HCT116 (cell line): ENCODE measurements around the gene CT47A1. TPM values are rescaled to one million over a fixed set of nuclear protein-coding genes. Genes with fewer than 3 reads are reported as not detected.
"Not testable (repeated sequence)": the region's sequence is repeated elsewhere in the genome, so short reads cannot be mapped to it uniquely, and the experiment has no call there.

Experiments
- ATAC-seq: fragments of 200-7000 bp; cut with Tn5 transposase; 2 replicates; pipeline ENCODE4 v1.9.1; 2020; ENCODE audit warnings: mild to moderate bottlenecking, moderate library complexity
- BruUV-seq: library from RNA; stranded (reverse); fragments of 400-500 nt; replicated peaks from 2 replicates; lab custom pipeline; 2021; lab: Mats Ljungman, UMichigan
- CTCF ChIA-PET: fragments of 300-600 bp; sonication (Branson Sonifier 250); formaldehyde crosslinking; loops from one replicate; lab custom pipeline; 2021; ENCODE audit warnings: antibody characterized with exemption; lab: Charles Lee
- POLR2A ChIA-PET: fragments of 300-600, 350-600 bp; sonication (Branson Sonifier 250); formaldehyde crosslinking; loops from one replicate; lab custom pipeline; 2021; ENCODE audit warnings: antibody characterized with exemption; lab: Charles Lee
- RAD21 ChIA-PET, 2 experiments: fragments of 300-600 bp; sonication (Branson Sonifier 250); formaldehyde crosslinking; loops; one replicate each; lab custom pipeline; 2023; ENCODE audit warnings: low total read pairs in 2 of 2; ENCODE audit not compliant: uncharacterized antibody in 2 of 2, unreplicated experiment in 2 of 2, low non-redundant PET in 1 of 2; lab: Charles Lee
- DNase-seq: peaks from one replicate; pipeline ENCODE4 v3.0.0-alpha.2; 2010; ENCODE audit warnings: low read depth, low spot score
- H2AFZ ChIP-seq: fragments of 200-600 bp; shearing (Covaris generic), sonication (generic); 2 replicates; pipeline ENCODE4 v1.6.1; 2017; ENCODE audit warnings: low read depth, mixed run types, mixed read lengths, antibody characterized with exemption, low read length; ENCODE audit not compliant: poor library complexity, severe bottlenecking
- H3K27ac ChIP-seq: 2 replicates; pipeline ENCODE4 v1.5.1; 2012; ENCODE audit warnings: low read depth, low read length
- H3K27me3 ChIP-seq: fragments of 200-600 bp; sonication (generic); 2 replicates; pipeline ENCODE4 v1.6.1; 2016; ENCODE audit warnings: mixed run types, low read length, mixed read lengths; ENCODE audit not compliant: insufficient read depth
- H3K36me3 ChIP-seq, 2 experiments: fragments of 200-500 bp in 1 of 2; fragments of 200-600 bp in 1 of 2; sonication (Bioruptor generic) in 1 of 2; sonication (generic) in 1 of 2; 2 replicates each; pipeline versions ENCODE4 v1.5.1 to v1.6.1; 2014 to 2016; ENCODE audit warnings: low read length in 2 of 2, inconsistent platforms in 1 of 2, mixed read lengths in 1 of 2, mixed run types in 1 of 2; ENCODE audit not compliant: insufficient read depth in 2 of 2, control insufficient read depth in 1 of 2
- H3K4me1 ChIP-seq, 2 experiments: fragments of 200-600 bp in 1 of 2; sonication (generic) in 1 of 2; 2 replicates each; pipeline versions ENCODE4 v1.5.1 to v1.6.1; 2012 to 2017; ENCODE audit warnings: low read length in 2 of 2, inconsistent platforms in 1 of 2, mild to moderate bottlenecking in 1 of 2, mixed read lengths in 1 of 2, mixed run types in 1 of 2, moderate library complexity in 1 of 2; ENCODE audit not compliant: insufficient read depth in 2 of 2, control insufficient read depth in 1 of 2
- H3K4me2 ChIP-seq: fragments of 200-600 bp; sonication (generic); 2 replicates; pipeline ENCODE4 v1.6.1; 2017; ENCODE audit warnings: mixed run types, low read length, mixed read lengths
- H3K4me3 ChIP-seq, 2 experiments: fragments of 200-600 bp in 1 of 2; sonication (generic) in 1 of 2; replicated peaks in 1 of 2; 2 replicates each; pipeline ENCODE4 v1.5.1; 2011 to 2016; ENCODE audit warnings: low read length in 2 of 2, control low read depth in 1 of 2, low read depth in 1 of 2, mild to moderate bottlenecking in 1 of 2, mixed read lengths in 1 of 2, mixed run types in 1 of 2
- H3K79me2 ChIP-seq: fragments of 200-600 bp; sonication (generic); 2 replicates; pipeline ENCODE4 v1.6.1; 2017; ENCODE audit warnings: mild to moderate bottlenecking, mixed run types, low read length, moderate library complexity, mixed read lengths; ENCODE audit not compliant: insufficient read depth
- H3K9ac ChIP-seq: fragments of 200-600 bp; sonication (generic); 2 replicates; pipeline ENCODE4 v1.6.1; 2016; ENCODE audit warnings: low read length, mixed read lengths
- H3K9me2 ChIP-seq: fragments of 200-600 bp; sonication (generic), shearing (Covaris generic); 2 replicates; pipeline ENCODE4 v1.6.1; 2017; ENCODE audit warnings: mixed run types, mild to moderate bottlenecking, moderate library complexity; ENCODE audit not compliant: insufficient read depth
- H3K9me3 ChIP-seq, 2 experiments: fragments of 200-500 bp in 1 of 2; fragments of 200-600 bp in 1 of 2; sonication (Bioruptor generic) in 1 of 2; sonication (generic) in 1 of 2; 2 replicates each; pipeline ENCODE4 v1.6.1; 2014 to 2017; ENCODE audit warnings: low read length in 2 of 2, mixed read lengths in 2 of 2, inconsistent platforms in 1 of 2, low read depth in 1 of 2, mild to moderate bottlenecking in 1 of 2, mixed run types in 1 of 2, moderate library complexity in 1 of 2; ENCODE audit not compliant: control insufficient read depth in 1 of 2, insufficient read depth in 1 of 2
- H4K20me1 ChIP-seq: fragments of 200-600 bp; sonication (generic), shearing (Covaris generic); 2 replicates; pipeline ENCODE4 v1.6.1; 2017; ENCODE audit warnings: mixed run types, mild to moderate bottlenecking, moderate library complexity; ENCODE audit not compliant: insufficient read depth
- ATF3 ChIP-seq: IDR thresholded peaks from 2 replicates; pipeline ENCODE4 v1.6.1; 2012
- ELF1 ChIP-seq: IDR thresholded peaks from 2 replicates; pipeline ENCODE4 v1.6.1; 2012; ENCODE audit warnings: low read depth, borderline replicate concordance
- EZH2 ChIP-seq: fragments of 200-600 bp; sonication (generic); IDR thresholded peaks from 2 replicates; pipeline ENCODE4 v1.6.1; 2017; ENCODE audit warnings: antibody characterized with exemption, mixed run types
- MAX ChIP-seq: IDR thresholded peaks from 2 replicates; pipeline ENCODE4 v1.6.1; 2012
- intact Hi-C: fragments of 100-400 bp; cut with micrococcal nuclease; formaldehyde crosslinking; loops from 2 replicates; pipeline ENCODE4 v1.10.0; 2022
- total RNA-seq: library from RNA; stranded (reverse); gene quantifications from one replicate; pipeline ENCODE4 v1.2.1, GENCODE V29; 2021; ENCODE audit not compliant: unreplicated experiment

The CT47A1 gene
- total RNA-seq, 1 experiment from 2014 or later, result not detected

DNA sequence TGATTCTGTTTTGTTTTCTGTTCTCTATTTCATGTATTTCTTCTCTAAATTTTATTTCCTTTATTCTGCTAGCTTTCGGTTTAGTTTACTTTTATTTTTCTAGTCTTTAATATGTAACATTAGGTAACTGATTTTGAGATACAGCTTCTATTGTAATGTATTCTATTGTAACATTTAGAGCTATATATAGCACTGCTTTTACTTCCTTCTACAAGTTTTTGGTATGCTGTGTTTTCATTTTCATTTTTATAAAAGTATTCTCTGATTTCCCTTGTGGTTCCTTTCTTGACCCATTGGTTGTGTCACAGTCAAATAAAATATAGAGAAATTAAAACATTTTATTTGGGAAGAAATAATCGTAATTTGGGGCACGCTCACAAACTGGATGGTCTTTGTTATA, 13.9 kb upstream of the CT47A1 start:
- Histone ChIP-seq H3K9me2 (no peaks in the 10 kb centered on the region), H3K27ac (no peak overlapping the region), H3K4me3 (no peak overlapping the region), H3K4me1 (no peaks in the 10 kb centered on the region), H3K9me3 (no peaks in the 10 kb centered on the region), H3K36me3 (no peaks in the 10 kb centered on the region), H3K27me3 (no peaks in the 10 kb centered on the region), H3K9ac (no peak overlapping the region), H3K4me2 (no peak overlapping the region), H3K79me2 (no peaks in the 10 kb centered on the region), H4K20me1 (no peaks in the 10 kb centered on the region), H2AFZ (no peak overlapping the region)
- RAD21 ChIA-PET, result no interaction called here
- intact Hi-C loops, result no loop called here
- no peak for DNase-seq
- BruUV-seq, result no TSS peak
- TF ChIP-seq EZH2 (no peak), ATF3 (no peak), MAX (no peak), ELF1 (no peak)
- POLR2A ChIA-PET, result no interaction called here
- ATAC-seq, result no peak
- CTCF ChIA-PET, result no interaction called here

- H3K9ac ChIP-seq, H2AFZ ChIP-seq, H3K79me2 ChIP-seq, intact Hi-C loops, RAD21 ChIA-PET, H3K36me3 ChIP-seq, H3K4me2 ChIP-seq, H3K4me1 ChIP-seq, H4K20me1 ChIP-seq, H3K4me3 ChIP-seq, POLR2A ChIA-PET, CTCF ChIA-PET, ATAC-seq, DNase-seq, BruUV-seq, H3K9me2 ChIP-seq, H3K9me3 ChIP-seq, H3K27ac ChIP-seq, H3K27me3 ChIP-seq: not testable (repeated sequence)
Observed at GRCh38 chrX:120956500-120956899, 29.1 kb downstream of the CT47A1 start, which contains the start of gene CT47A7. CT47A7 (minus strand) TSS chrX:120956600; CDS start chrX:120956345, 255 bp downstream.

Other genes starting within 250 kb of the CT47A1 start
- not detected for gene CT47B1, start 109.9 kb downstream of the CT47A1 start, total RNA-seq
- not detected for gene CT47A11, start 48.6 kb downstream of the CT47A1 start, total RNA-seq
- not detected for gene CT47A10, start 43.7 kb downstream of the CT47A1 start, total RNA-seq
- gene CT47A9, start 38.9 kb downstream of the CT47A1 start, total RNA-seq, result not detected
- gene CT47A8, start 34.0 kb downstream of the CT47A1 start, total RNA-seq, result not detected
- not detected for gene CT47A7, start 29.2 kb downstream of the CT47A1 start, total RNA-seq
- gene CT47A6, start 24.3 kb downstream of the CT47A1 start, total RNA-seq, result not detected
- gene CT47A5, start 19.4 kb downstream of the CT47A1 start, total RNA-seq, result not detected
- gene CT47A4, start 14.6 kb downstream of the CT47A1 start, total RNA-seq, result not detected
- not detected for gene CT47A3, start 9.7 kb downstream of the CT47A1 start, total RNA-seq
- gene CT47A2, start 4.8 kb downstream of the CT47A1 start, total RNA-seq, result not detected
- 0.22 TPM for gene GLUD2, start 61.9 kb upstream of the CT47A1 start, total RNA-seq